ENCODE results near the gene SLC6A5.
"Not testable (repeated sequence)": the region's sequence is repeated elsewhere in the genome, so short reads cannot be mapped to it uniquely, and the experiment has no call there.

The SLC6A5 gene

GRCh38 chr11:20599221-20600019, at the start of gene SLC6A5:
Gene SLC6A5 (plus strand): TSS chr11:20599608. CDS start chr11:20599673, 65 bp downstream.
- peak; percentile 26 for DNase-seq (ENCODE audit: low spot score)

DNA sequence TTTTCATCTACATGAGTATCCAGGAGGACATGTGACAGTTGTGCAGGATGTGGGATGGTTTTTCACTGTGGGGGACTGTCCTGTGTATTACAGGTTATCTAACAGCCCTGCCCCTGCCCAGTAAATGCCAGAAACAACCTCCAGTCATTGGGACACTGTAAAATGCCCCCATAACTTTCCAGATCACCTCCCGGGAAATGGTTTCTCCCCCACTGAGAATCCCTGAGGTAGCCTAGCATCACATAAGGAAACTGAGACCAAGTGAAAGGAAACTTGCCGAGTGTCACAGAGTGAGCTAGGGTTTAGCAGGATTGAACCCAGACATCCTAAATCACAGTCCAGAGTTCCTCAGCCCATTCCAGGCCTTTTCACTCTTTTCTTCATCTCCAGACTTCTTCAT, 48.3 kb upstream of the SLC6A5 start:
- no peak for DNase-seq (ENCODE audit: low spot score)

- DNase-seq (ENCODE audit: low spot score), result no peak
These were observed 43.6 kb upstream of the SLC6A5 start for GRCh38 chr11:20555783-20556182.

GRCh38 chr11:20556396-20556795, 43.0 kb upstream of the SLC6A5 start:
- not testable (repeated sequence) for DNase-seq (ENCODE audit: low spot score)

DNA sequence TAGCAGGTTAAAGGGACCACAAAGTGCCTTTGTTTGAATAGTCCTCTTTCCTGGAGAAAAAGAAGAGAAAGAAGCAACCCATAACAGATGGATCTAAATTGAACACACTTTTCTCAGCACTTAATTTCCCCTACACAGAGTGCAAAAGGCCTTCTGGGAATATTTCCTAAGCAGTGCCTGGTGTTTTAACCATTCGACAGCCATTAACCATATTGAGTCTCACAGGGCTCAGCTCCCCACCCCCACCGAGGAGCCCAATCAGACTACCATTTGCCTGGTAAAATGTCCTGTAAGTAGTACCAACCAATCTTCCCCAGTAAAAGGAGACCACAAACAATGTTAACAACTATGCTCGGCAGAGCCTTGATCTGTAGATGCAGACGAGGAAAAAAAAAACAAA, 40.7 kb upstream of the SLC6A5 start:
- no peak for DNase-seq (ENCODE audit: low spot score)

- DNase-seq (ENCODE audit: low spot score), result no peak
These were observed 39.7 kb upstream of the SLC6A5 start for GRCh38 chr11:20559523-20560300.

- no peak for DNase-seq (ENCODE audit: low spot score)
These were observed 37.5 kb upstream of the SLC6A5 start for GRCh38 chr11:20561915-20562314.

DNA sequence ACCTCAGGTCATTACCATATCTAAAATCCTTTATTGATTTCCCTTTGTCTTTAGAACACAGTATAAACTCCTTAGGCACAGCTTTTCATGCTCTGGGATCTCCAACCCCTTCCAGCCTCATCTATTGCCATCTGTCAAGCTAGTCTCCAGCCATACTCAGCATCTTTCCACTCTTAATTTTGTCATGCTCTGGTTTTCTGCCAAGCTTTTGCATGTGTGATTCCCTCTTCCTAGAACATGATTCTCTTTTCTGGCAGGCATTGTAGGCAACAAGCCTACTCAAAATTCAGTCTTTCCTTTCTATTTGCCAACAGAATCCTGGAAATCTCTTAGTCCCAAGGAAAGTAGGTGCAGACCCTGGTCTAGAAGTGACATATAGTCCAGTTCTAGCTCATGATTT, 35.5 kb upstream of the SLC6A5 start:
- DNase-seq (ENCODE audit: low spot score), result no peak

DNA sequence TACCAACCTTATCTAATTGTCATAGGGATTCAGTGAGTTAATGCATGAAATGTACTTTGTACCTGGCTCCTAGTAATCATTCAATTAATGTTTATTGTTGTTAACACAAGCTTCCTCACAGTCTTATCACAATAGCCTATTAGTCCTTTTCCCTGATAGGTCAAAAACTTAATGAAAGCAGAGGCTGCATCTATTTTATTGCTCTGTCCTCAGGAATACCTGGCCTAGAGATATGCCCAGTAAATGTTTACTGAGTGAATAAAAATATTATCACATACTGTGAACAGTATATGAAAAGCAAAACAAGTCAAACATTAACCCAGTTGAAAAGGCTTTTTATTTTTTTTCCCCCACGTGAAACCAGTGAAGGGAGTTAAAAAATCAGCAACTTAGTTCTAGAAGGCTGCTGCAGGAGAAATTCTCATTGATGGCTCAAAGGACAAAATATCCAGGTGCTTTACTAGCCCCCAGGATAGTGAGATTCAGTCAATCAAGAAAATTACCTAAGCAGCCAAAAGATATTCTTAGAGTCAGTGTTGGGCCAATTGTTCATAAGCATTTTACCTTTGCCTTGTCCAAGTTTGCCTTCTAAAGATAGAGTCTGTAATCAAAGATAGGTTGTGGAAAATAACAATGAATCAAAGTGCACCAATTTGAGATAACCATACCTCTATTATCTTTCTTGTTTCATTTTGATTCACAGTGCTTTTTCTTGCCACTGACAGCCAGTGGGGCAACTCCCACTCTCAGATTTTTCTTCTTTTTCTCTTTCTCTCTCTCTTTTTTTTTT, 34.4 kb upstream of the SLC6A5 start:
- no peak for DNase-seq (ENCODE audit: low spot score)

- DNase-seq (ENCODE audit: low spot score), result not testable (repeated sequence)
These were observed 33.3 kb upstream of the SLC6A5 start for GRCh38 chr11:20566115-20566514.

- no peak for DNase-seq (ENCODE audit: low spot score)
These were observed 32.6 kb upstream of the SLC6A5 start for GRCh38 chr11:20566591-20567434.

DNA sequence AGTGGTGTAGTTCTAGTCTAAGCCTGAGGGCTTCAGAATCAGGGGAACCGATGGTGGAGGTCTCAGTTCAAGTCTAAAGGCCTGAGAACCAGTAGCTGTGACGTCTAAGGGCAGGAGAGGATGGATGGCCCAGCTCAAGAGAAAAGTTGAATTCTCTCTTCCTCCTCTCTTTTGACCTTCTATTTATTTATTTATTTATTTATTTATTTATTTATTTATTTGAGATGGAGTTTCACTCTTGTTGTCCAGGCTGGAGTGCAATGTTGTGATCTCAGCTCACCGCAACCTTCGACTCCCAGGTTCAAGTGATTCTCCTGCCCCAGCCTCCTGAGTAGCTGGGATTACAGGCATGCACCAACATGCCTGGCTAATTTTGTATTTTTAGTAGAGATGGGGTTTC, 19.7 kb upstream of the SLC6A5 start:
- not testable (repeated sequence) for DNase-seq (ENCODE audit: low spot score)

DNA sequence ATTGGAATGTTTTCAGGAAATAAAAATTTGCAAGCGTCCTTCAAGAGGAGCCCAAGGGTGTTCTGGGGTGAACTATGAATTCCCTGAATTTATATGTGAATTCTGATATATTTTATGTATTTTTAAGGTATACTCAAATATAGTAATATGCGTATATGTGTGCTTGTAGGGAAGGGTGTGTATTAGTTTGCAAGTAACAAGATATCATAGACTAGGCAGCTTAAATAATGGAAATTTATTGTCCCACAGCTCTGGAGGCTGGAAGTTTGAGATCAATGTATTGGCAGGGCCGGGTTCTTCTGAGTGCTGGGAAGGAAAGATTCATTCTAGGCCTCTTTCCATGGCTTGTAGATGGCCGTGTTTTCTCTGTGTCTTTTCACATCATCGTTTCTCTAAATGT, 16.2 kb upstream of the SLC6A5 start:
- DNase-seq (ENCODE audit: low spot score), result no peak

DNA sequence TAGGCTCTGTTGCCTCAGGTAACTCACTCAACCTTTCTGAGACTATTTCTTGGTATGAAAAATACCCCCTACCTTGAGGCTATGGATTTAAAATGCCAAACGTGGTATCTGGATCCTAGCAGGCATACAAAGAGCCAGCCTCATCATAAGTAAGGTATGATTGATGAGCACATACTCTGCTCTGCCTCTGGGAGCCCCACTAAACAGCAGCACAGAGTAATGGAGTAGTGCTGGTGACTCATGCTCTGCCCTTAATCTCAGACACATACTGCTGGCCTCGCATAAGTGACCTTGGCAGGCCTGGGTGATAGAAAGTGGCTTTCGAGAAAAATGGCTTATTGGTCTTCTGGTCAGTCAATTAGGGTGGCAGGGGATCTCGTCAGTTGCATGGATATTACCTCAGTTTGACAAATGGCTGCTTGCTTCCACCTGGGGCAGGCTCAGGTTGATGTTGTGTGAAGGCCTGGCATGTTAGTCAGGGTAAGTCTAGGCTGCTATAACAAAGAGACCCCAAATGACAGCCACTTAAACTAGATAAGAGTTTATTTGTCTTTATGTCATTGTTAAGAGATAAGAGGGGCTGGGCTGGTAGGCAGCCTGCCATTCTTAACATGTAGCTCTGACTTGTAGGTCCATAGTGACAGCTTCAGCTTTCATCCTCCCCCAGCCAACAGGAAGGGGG, 15.2 kb upstream of the SLC6A5 start:
- DNase-seq (ENCODE audit: low spot score), result no peak

DNA sequence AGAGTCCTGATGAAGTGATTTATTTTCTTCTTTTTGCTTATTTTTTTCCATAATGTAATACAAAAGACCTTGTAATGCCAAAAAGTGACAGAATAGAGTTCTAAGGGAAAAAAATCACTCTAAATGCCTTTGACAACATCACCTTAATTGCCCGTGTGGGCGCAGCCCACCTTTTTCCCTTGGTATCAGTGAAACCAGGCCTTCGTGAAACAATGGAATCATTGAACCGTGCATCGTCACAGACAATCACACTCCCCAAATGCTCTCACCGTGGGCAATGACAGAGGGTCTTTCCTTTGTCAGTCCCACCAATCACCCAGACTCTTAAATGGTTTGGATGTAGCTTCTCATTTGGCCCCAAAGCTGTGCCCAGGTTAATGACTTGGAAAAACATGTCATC, 9.6 kb upstream of the SLC6A5 start:
- no peak for DNase-seq (ENCODE audit: low spot score)

- DNase-seq (ENCODE audit: low spot score), result no peak
These were observed 9.0 kb upstream of the SLC6A5 start for GRCh38 chr11:20590381-20590780.

- no peak for DNase-seq (ENCODE audit: low spot score)
These were observed 6.7 kb upstream of the SLC6A5 start for GRCh38 chr11:20592741-20593140.

GRCh38 chr11:20594274-20595061, 4.9 kb upstream of the SLC6A5 start:
- DNase-seq (ENCODE audit: low spot score), result no peak

DNA sequence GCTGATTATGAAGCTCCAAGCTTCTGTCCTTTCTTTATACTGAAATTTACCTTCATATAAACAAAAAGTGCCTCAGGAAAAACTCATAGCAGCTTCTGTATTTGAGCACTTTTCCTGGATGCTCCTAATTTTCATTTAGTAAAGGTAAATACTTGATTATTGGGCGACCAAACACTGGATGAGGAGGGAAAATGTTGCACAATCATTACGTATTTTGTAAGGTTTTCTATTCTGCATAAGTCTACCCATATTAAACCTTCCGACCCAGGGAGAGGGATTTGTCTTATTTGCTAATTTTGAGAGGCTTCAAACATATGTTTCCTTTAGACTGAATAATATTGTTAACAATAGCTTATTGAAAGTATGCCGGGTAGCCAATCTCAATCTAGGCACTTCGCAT, 4.3 kb upstream of the SLC6A5 start:
- no peak for DNase-seq (ENCODE audit: low spot score)

Data from activated CD4-positive, alpha-beta T cell treated with anti-CD3 and anti-CD28 coated beads, Interleukin-2, Interleukin-4, amounts not matched to agents 100 ng/mL and 50 ng/mL, durations not matched to agents 16 hours and 8 hours (primary cell).